Breast epithelium (tissue), 4 donors: ENCODE data around the gene ZNF846. TPM values are rescaled to one million over a fixed set of nuclear protein-coding genes. Genes with fewer than 3 reads are reported as not detected.
A peak's percentile ranks its signal among the peaks of the same experiment; 100 is the strongest.
"Not testable (repeated sequence)": the region's sequence is repeated elsewhere in the genome, so short reads cannot be mapped to it uniquely, and the experiment has no call there.

ENCODE experiments used
- DNase-seq, 2 donors: peaks; one replicate each; pipeline ENCODE4 v3.0.0-alpha.2; 2019; ENCODE audit warnings: low spot score in 2 of 2
- H3K27ac ChIP-seq, 2 donors: fragments of 200-600 bp; sonication (generic) in 1 of 2; one replicate each; pipeline ENCODE4 v1.5.1; 2016 to 2019; ENCODE audit warnings: mild to moderate bottlenecking in 1 of 2
- H3K27me3 ChIP-seq, 2 donors: fragments of 200-600 bp; sonication (generic) in 1 of 2; one replicate each; pipeline versions ENCODE4 v1.5.1 to v1.6.0; 2017 to 2019; ENCODE audit warnings: control low read depth in 1 of 2, mild to moderate bottlenecking in 1 of 2
- H3K36me3 ChIP-seq: fragments of 200-600 bp; one replicate; pipeline ENCODE4 v1.5.1; 2019
- H3K4me1 ChIP-seq, 2 donors: fragments of 200-600 bp; sonication (generic); one replicate each; pipeline ENCODE4 v1.5.1; 2016 to 2019; ENCODE audit warnings: control low read depth in 1 of 2
- H3K4me3 ChIP-seq, 3 donors: fragments of 200-600 bp; sonication (generic); 1 replicate in 2 of 3; 2 replicates in 1 of 3; pipeline ENCODE4 v1.5.1; 2016 to 2019; ENCODE audit warnings: mild to moderate bottlenecking in 3 of 3, moderate library complexity in 2 of 3
- H3K9me3 ChIP-seq, 2 donors: fragments of 200-600 bp; sonication (generic) in 1 of 2; one replicate each; pipeline ENCODE4 v1.5.1; 2016 to 2019; ENCODE audit warnings: control low read depth in 1 of 2
- POLR2A ChIP-seq: fragments of 450-650 bp; IDR thresholded peaks from one replicate; pipeline ENCODE4 v1.6.1; 2016; ENCODE audit warnings: antibody characterized with exemption, mild to moderate bottlenecking, moderate library complexity
- POLR2AphosphoS5 ChIP-seq, 3 donors: sonication (generic); formaldehyde crosslinking; IDR thresholded peaks; one replicate each; pipeline ENCODE4 v1.6.1; 2017; ENCODE audit warnings: antibody characterized with exemption in 3 of 3
- intact Hi-C: fragments of 100-400 bp; cut with DNase I; formaldehyde crosslinking; loops from one replicate; pipeline ENCODE4 v1.15.1; 2023; ENCODE audit warnings: low total_unique reads
- total RNA-seq, 3 donors: library from RNA; depleted of rRNA; stranded (reverse); fragments of >200 nt; gene quantifications; one replicate each; pipeline ENCODE4 v1.1.0, GENCODE V29; 2016
- TF ChIP-seq, protein P1 (sequence below), 3 donors: fragments of 450-650 bp; IDR thresholded peaks; one replicate each; pipeline ENCODE4 v1.5.1; 2016 to 2017; ENCODE audit warnings: antibody characterized with exemption in 3 of 3, mild to moderate bottlenecking in 3 of 3, moderate library complexity in 3 of 3

ZNF846 gene
- total RNA-seq, 3 donors from 2014 or later, result 10.5 to 26.7 (median 20.8) TPM

DNA sequence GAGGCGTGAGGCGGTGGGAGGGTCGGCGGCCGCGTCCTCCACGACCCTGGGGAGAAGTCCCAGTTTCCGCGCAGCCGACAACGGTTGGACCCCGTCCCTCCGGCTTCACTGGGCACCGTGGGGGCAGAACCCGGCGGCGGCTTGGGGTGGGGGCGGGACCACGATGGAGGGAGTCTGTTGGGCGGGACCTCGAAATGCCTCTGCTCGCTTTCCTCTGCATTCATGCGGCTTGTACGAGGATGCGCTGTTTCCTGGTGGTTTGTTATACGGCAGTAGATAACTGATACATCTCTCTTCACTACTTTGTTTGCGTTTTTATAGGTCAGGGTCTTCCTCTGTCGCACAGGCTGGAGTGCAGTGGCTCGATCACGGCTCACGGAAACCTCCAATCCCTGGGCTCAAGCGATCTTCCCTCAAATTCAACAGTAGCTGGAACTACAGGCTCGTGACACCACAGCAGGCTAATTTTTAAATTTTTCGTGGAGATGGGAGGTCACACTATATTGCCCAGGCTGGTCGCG, 24.6 kb upstream of the ZNF846 start:
- Histone ChIP-seq H3K4me1 (no peaks in the 10 kb centered on the region), H3K27ac (peak overlapping the region; percentile 96 to 97), H3K4me3 (peak overlapping the region; percentile 59 to 89 (median 69)), H3K36me3 (no peaks in the 10 kb centered on the region), H3K9me3 (no peaks in the 10 kb centered on the region), H3K27me3 (no peaks in the 10 kb centered on the region)
- no peak for TF ChIP-seq POLR2A
- peak in 1 of 3 donors; percentile 3 for TF ChIP-seq POLR2AphosphoS5 (IDR thresholded peaks at IDR 0.05)
- DNase-seq, result peak; percentile 58 to 59
- intact Hi-C loops, result loop anchor here (10.0 kb wide), 1 partner anchor 168 kb away; the partner anchor contains the start of gene ZNF561

DNA sequence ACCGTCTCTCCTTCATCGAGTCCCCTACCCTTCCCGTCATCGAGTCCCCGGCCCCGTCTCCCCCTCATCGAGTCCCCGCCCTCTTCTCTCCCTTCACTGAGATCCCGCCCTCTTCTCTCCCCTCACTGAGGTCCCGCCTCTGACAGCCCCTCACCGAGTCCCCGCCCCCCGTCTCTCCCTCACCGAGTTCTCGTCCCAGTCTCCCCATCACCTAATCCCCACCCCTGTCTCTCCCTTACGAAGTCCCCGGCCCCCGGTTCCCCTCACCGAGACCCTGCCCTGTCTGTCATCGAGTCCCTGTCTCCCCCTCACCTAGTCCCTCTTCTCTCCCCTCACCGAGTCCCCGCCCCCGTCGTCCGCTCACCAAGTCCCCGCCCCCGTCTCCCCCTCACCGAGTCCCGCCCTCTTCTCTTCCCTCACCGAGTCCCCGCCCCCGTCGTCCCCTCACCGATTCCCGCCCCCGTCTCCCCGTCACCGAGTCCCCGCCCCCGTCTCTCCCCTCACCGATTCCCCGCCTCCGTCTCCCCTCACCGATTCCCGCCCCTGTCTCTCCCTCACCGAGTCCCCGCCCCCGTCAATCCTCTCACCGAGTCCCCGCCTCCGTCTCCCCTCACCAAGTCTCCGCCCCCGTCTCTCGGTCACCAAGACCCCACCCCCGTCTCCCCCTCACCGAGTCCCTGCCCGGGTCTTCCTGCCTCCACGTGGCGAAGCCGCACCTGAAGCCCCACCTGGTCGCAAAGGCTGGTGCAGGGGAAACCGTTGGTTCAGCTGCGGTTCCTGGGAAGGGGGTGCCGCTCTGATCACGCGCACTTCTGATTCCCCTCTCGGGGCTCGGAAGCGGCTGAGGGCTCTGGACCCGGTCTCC, 23.9 kb upstream of the ZNF846 start:
- TF ChIP-seq POLR2AphosphoS5 (IDR thresholded peaks at IDR 0.05) (peak; percentile 5 to 54 (median 45)), POLR2A (no peak)
- TF ChIP-seq, protein P1, sequence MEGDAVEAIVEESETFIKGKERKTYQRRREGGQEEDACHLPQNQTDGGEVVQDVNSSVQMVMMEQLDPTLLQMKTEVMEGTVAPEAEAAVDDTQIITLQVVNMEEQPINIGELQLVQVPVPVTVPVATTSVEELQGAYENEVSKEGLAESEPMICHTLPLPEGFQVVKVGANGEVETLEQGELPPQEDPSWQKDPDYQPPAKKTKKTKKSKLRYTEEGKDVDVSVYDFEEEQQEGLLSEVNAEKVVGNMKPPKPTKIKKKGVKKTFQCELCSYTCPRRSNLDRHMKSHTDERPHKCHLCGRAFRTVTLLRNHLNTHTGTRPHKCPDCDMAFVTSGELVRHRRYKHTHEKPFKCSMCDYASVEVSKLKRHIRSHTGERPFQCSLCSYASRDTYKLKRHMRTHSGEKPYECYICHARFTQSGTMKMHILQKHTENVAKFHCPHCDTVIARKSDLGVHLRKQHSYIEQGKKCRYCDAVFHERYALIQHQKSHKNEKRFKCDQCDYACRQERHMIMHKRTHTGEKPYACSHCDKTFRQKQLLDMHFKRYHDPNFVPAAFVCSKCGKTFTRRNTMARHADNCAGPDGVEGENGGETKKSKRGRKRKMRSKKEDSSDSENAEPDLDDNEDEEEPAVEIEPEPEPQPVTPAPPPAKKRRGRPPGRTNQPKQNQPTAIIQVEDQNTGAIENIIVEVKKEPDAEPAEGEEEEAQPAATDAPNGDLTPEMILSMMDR (IDR thresholded peaks at IDR 0.05), result peak in 2 of 3 donors; percentile 14 to 23
- Histone ChIP-seq H3K9me3 (no peaks in the 10 kb centered on the region), H3K36me3 (no peaks in the 10 kb centered on the region), H3K27ac (peak overlapping the region; percentile 96 to 97), H3K4me1 (no peaks in the 10 kb centered on the region), H3K27me3 (no peaks in the 10 kb centered on the region), H3K4me3 (peak overlapping the region; percentile 59 to 89 (median 69))
- intact Hi-C loops, result loop anchor here (10.0 kb wide), 1 partner anchor 168 kb away; the partner anchor contains the start of gene ZNF561
- DNase-seq, result peak; percentile 96

DNA sequence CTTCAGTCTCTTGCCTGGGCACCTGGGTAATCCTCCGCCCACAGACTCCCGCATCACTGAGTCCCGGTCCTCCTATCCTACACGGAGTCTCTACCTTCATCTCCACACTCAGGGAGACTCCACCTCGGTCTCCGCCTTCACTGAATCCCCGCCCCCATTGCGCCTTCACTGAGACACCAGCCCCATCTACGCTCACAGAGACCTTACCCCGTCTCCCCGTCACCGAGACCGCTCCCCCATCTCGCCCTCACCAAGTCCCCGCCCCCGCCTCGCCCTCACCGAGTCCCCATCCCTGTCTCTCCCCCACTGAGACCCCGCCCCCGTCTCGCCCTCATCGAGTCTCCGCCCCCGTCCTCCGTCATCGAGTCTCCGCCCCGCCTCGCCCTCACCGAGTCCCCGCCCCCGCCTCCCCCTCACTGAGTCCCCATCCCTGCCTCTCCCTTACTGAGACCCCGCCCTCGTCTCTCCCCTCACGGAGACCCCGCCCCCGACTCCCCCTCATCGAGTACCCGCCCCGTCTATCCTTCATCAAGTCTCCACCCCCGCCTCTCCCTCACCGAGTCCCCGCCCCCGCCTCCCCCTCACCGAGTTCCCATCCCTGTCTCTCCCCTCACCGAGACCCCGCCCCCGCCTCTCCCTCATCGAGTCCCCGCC, 23.1 kb upstream of the ZNF846 start:
- DNase-seq, result peak; percentile 97
- no peaks in the 10 kb centered on the region for H3K9me3 ChIP-seq
- no peaks in the 10 kb centered on the region for H3K27me3 ChIP-seq
- peak overlapping the region; percentile 96 to 97 for H3K27ac ChIP-seq
- peak overlapping the region; percentile 59 to 89 (median 69) for H3K4me3 ChIP-seq
- H3K36me3 ChIP-seq, result no peaks in the 10 kb centered on the region
- TF ChIP-seq POLR2A (no peak), POLR2AphosphoS5 (IDR thresholded peaks at IDR 0.05) (no peak)
- TF ChIP-seq, protein P1 (IDR thresholded peaks at IDR 0.05), result no peak
- intact Hi-C loops, result loop anchor here (10.0 kb wide), 1 partner anchor 167 kb away; the partner anchor contains the start of gene ZNF561
- H3K4me1 ChIP-seq, result no peaks in the 10 kb centered on the region

DNA sequence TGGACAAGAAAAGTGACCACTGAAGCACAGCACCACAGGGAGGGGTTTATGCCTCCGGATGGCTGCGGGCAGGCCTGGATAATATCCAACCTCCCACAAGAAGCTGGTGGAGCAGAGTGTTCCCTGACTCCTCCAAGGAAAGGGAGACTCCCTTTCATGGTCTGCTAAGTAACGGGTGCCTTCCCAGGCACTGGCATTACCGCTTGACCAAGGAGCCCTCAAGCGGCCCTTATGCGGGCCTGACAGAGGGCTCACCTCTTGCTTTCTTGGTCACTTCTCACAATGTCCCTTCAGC, 22.5 kb upstream of the ZNF846 start:
- peak overlapping the region in 2 of 3 donors; percentile 59 to 89 for H3K4me3 ChIP-seq
- not testable (repeated sequence) for H3K36me3 ChIP-seq, H3K9me3 ChIP-seq, H3K4me1 ChIP-seq, H3K27me3 ChIP-seq
- intact Hi-C loops, result loop anchor here (10.0 kb wide), 1 partner anchor 166 kb away; the partner anchor contains the start of gene ZNF561
- peak in 1 of 2 donors; percentile 41 for DNase-seq
- peak overlapping the region; percentile 96 to 97 for H3K27ac ChIP-seq

DNA sequence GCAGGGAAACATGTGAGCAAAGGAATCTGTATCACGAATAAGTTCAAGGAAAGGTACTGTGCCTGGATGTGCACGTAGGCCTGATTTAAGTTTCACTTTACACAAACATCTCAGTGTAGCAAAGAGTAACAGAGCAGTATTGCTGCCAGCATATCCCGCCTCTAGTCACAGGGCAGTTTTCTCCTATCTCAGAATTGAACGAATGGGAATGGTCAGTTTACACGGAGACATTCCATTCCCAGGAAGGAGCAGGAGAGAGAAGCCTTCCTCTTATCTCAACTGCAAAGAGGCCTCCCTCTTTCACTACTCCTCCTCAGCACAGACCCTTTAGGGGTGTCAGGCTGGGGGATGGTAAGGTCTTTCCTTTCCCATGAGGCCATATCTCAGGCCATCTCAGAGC, 21.0 kb upstream of the ZNF846 start:
- intact Hi-C loops, H3K36me3 ChIP-seq, H3K27ac ChIP-seq, H3K27me3 ChIP-seq, DNase-seq, H3K4me1 ChIP-seq, H3K9me3 ChIP-seq, H3K4me3 ChIP-seq: not testable (repeated sequence)

DNA sequence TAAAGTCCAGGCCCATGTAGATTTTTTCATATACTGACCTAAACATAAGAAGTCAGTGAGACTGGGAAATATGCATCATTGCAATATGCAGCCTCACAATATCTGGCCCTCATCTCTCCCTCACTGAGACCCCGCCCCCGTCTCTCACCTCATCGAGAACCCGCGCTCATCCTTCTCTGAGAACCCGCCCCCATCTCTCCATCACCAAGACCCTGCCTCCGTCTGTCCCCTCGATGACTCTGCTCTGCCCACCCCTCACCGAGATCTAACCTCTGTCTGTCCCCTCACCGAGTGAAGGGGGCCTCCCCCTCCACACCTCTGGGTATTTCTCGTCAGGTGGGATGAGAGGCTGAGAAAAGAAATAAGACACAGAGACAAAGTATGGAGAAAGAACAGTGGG, 20.5 kb upstream of the ZNF846 start:
- no peak overlapping the region for H3K27ac ChIP-seq
- no peaks in the 10 kb centered on the region for H3K36me3 ChIP-seq
- intact Hi-C loops, result no loop called here
- TF ChIP-seq, protein P1 (IDR thresholded peaks at IDR 0.05), result no peak
- TF ChIP-seq POLR2AphosphoS5 (IDR thresholded peaks at IDR 0.05) (no peak), POLR2A (no peak)
- no peak overlapping the region for H3K4me3 ChIP-seq
- H3K27me3 ChIP-seq, result no peaks in the 10 kb centered on the region
- H3K4me1 ChIP-seq, result peaks cover 0 to 5% of the 10 kb centered on the region in 2 donors
- no peaks in the 10 kb centered on the region for H3K9me3 ChIP-seq
- DNase-seq, result no peak

DNA sequence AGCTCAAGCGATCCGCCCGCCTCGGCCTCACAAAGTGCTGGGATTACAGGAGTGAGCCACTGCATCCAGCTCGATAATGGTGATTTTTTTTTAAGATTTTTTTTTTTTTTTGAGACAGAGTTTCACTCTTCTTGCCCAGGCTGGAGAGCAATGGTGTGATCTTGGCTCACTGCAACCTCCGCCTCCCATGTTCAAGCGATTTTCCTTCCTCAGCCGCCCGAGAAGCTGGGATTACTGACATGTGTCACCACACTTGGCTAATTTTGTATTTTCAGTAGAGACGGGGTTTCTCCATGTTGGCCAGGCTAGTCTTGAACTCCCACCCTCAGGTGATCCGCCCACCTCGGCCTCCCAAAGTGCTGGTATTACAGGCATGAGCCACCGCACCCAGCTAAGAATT, 20.1 kb upstream of the ZNF846 start:
- H3K27ac ChIP-seq, H3K27me3 ChIP-seq, H3K4me3 ChIP-seq, H3K4me1 ChIP-seq, intact Hi-C loops, DNase-seq, H3K36me3 ChIP-seq, H3K9me3 ChIP-seq: not testable (repeated sequence)
